MM.1S (cell line): ENCODE results near the gene CKS2.

Experiments used
- CTCF ChIP-seq: fragments of 300-600 bp; sonication (generic); IDR thresholded peaks from 2 replicates; pipeline ENCODE4 v1.5.1; 2016; ENCODE audit warnings: antibody characterized with exemption, low read length, mixed read lengths
- EZH2 ChIP-seq: fragments of 300-600 bp; sonication (generic); optimal IDR thresholded peaks from 2 replicates; pipeline ENCODE3; 2017; ENCODE audit warnings: low read depth, mild to moderate bottlenecking, antibody characterized with exemption, low read length, mixed read lengths
- EZH2phosphoT487 ChIP-seq: fragments of 300-600 bp; sonication (generic); IDR thresholded peaks from 2 replicates; pipeline ENCODE4 v1.6.1; 2018; ENCODE audit warnings: antibody characterized with exemption, low read length

GRCh38 chr9:89342948-89343347 lies 32.0 kb downstream of the CKS2 start:
- no peak for TF ChIP-seq CTCF
- no peak for TF ChIP-seq EZH2
- no peak for TF ChIP-seq EZH2phosphoT487
